Measurements from ENCODE around the gene CLIC5.

Gene CLIC5

GRCh38 chr6:45855642-45856394, 159.8 kb downstream of the CLIC5 start:
- H3K9me3 ChIP-seq (ENCODE audit: control insufficient read depth, low read length), result no peaks in the 10 kb centered on the region
- no peaks in the 10 kb centered on the region for H3K36me3 ChIP-seq (ENCODE audit: control insufficient read depth, insufficient read depth, low read length)
- H3K4me3 ChIP-seq (ENCODE audit: low read length), result no peak overlapping the region
- H3K4me1 ChIP-seq (ENCODE audit: control insufficient read depth, insufficient read depth, low read length), result no peaks in the 10 kb centered on the region
- H3K27me3 ChIP-seq (ENCODE audit: control insufficient read depth, insufficient read depth, low read length), result no peaks in the 10 kb centered on the region
- H3K9ac ChIP-seq (ENCODE audit: low read length), result no peak overlapping the region

GRCh38 chr6:45854149-45854742, 161.4 kb downstream of the CLIC5 start:
- Histone ChIP-seq H3K9me3 (ENCODE audit: control insufficient read depth, low read length) (no peaks in the 10 kb centered on the region), H3K4me1 (ENCODE audit: control insufficient read depth, insufficient read depth, low read length) (no peaks in the 10 kb centered on the region), H3K9ac (ENCODE audit: low read length) (no peak overlapping the region), H3K36me3 (ENCODE audit: control insufficient read depth, insufficient read depth, low read length) (no peaks in the 10 kb centered on the region), H3K4me3 (ENCODE audit: low read length) (no peak overlapping the region), H3K27me3 (ENCODE audit: control insufficient read depth, insufficient read depth, low read length) (no peaks in the 10 kb centered on the region)

- H3K4me3 ChIP-seq (ENCODE audit: low read length), result no peak overlapping the region
- H3K27me3 ChIP-seq (ENCODE audit: control insufficient read depth, insufficient read depth, low read length), result no peaks in the 10 kb centered on the region
- H3K9ac ChIP-seq (ENCODE audit: low read length), result no peak overlapping the region
- H3K4me1 ChIP-seq (ENCODE audit: control insufficient read depth, insufficient read depth, low read length), result no peaks in the 10 kb centered on the region
- no peaks in the 10 kb centered on the region for H3K36me3 ChIP-seq (ENCODE audit: control insufficient read depth, insufficient read depth, low read length)
- H3K9me3 ChIP-seq (ENCODE audit: control insufficient read depth, low read length), result no peaks in the 10 kb centered on the region
Observed at GRCh38 chr6:45851034-45851400, 164.6 kb downstream of the CLIC5 start.

GRCh38 chr6:45850378-45851033, 165.2 kb downstream of the CLIC5 start:
- H3K9ac ChIP-seq (ENCODE audit: low read length), result no peak overlapping the region
- no peaks in the 10 kb centered on the region for H3K9me3 ChIP-seq (ENCODE audit: control insufficient read depth, low read length)
- no peaks in the 10 kb centered on the region for H3K36me3 ChIP-seq (ENCODE audit: control insufficient read depth, insufficient read depth, low read length)
- no peak overlapping the region for H3K4me3 ChIP-seq (ENCODE audit: low read length)
- H3K4me1 ChIP-seq (ENCODE audit: control insufficient read depth, insufficient read depth, low read length), result no peaks in the 10 kb centered on the region
- no peaks in the 10 kb centered on the region for H3K27me3 ChIP-seq (ENCODE audit: control insufficient read depth, insufficient read depth, low read length)

- H3K4me1 ChIP-seq (ENCODE audit: control insufficient read depth, insufficient read depth, low read length), result no peaks in the 10 kb centered on the region
- no peak overlapping the region for H3K4me3 ChIP-seq (ENCODE audit: low read length)
- H3K36me3 ChIP-seq (ENCODE audit: control insufficient read depth, insufficient read depth, low read length), result no peaks in the 10 kb centered on the region
- H3K9me3 ChIP-seq (ENCODE audit: control insufficient read depth, low read length), result no peaks in the 10 kb centered on the region
- no peak overlapping the region for H3K9ac ChIP-seq (ENCODE audit: low read length)
- no peaks in the 10 kb centered on the region for H3K27me3 ChIP-seq (ENCODE audit: control insufficient read depth, insufficient read depth, low read length)
Observed at GRCh38 chr6:45845567-45845966, 170.1 kb downstream of the CLIC5 start.

- Histone ChIP-seq H3K4me1 (ENCODE audit: control insufficient read depth, insufficient read depth, low read length) (no peaks in the 10 kb centered on the region), H3K4me3 (ENCODE audit: low read length) (no peak overlapping the region), H3K27me3 (ENCODE audit: control insufficient read depth, insufficient read depth, low read length) (no peaks in the 10 kb centered on the region), H3K9me3 (ENCODE audit: control insufficient read depth, low read length) (no peaks in the 10 kb centered on the region), H3K9ac (ENCODE audit: low read length) (no peak overlapping the region), H3K36me3 (ENCODE audit: control insufficient read depth, insufficient read depth, low read length) (no peaks in the 10 kb centered on the region)
Observed at GRCh38 chr6:45844986-45845385, 170.7 kb downstream of the CLIC5 start.

- Histone ChIP-seq H3K9ac (ENCODE audit: low read length) (no peak overlapping the region), H3K4me1 (ENCODE audit: control insufficient read depth, insufficient read depth, low read length) (no peaks in the 10 kb centered on the region), H3K4me3 (ENCODE audit: low read length) (no peak overlapping the region), H3K27me3 (ENCODE audit: control insufficient read depth, insufficient read depth, low read length) (no peaks in the 10 kb centered on the region), H3K9me3 (ENCODE audit: control insufficient read depth, low read length) (no peaks in the 10 kb centered on the region), H3K36me3 (ENCODE audit: control insufficient read depth, insufficient read depth, low read length) (no peaks in the 10 kb centered on the region)
Observed at GRCh38 chr6:45843848-45844521, 171.7 kb downstream of the CLIC5 start.

GRCh38 chr6:45841062-45841461, 174.6 kb downstream of the CLIC5 start:
- H3K4me3 ChIP-seq (ENCODE audit: low read length), result no peak overlapping the region

GRCh38 chr6:45838996-45839395, 176.7 kb downstream of the CLIC5 start:
- no peaks in the 10 kb centered on the region for H3K4me1 ChIP-seq (ENCODE audit: control insufficient read depth, insufficient read depth, low read length)
- H3K36me3 ChIP-seq (ENCODE audit: control insufficient read depth, insufficient read depth, low read length), result no peaks in the 10 kb centered on the region
- no peaks in the 10 kb centered on the region for H3K27me3 ChIP-seq (ENCODE audit: control insufficient read depth, insufficient read depth, low read length)
- no peaks in the 10 kb centered on the region for H3K9me3 ChIP-seq (ENCODE audit: control insufficient read depth, low read length)
- no peak overlapping the region for H3K9ac ChIP-seq (ENCODE audit: low read length)
- H3K4me3 ChIP-seq (ENCODE audit: low read length), result no peak overlapping the region

More at GRCh38 chr6:45841062-45841461, 174.6 kb downstream of the CLIC5 start:
- no peaks in the 10 kb centered on the region for H3K9me3 ChIP-seq (ENCODE audit: control insufficient read depth, low read length)
- H3K27me3 ChIP-seq (ENCODE audit: control insufficient read depth, insufficient read depth, low read length), result no peaks in the 10 kb centered on the region
- no peaks in the 10 kb centered on the region for H3K36me3 ChIP-seq (ENCODE audit: control insufficient read depth, insufficient read depth, low read length)
- H3K4me1 ChIP-seq (ENCODE audit: control insufficient read depth, insufficient read depth, low read length), result no peaks in the 10 kb centered on the region
- H3K9ac ChIP-seq (ENCODE audit: low read length), result no peak overlapping the region

- Histone ChIP-seq H3K36me3 (ENCODE audit: control insufficient read depth, insufficient read depth, low read length) (no peaks in the 10 kb centered on the region), H3K4me3 (ENCODE audit: low read length) (no peak overlapping the region), H3K9ac (ENCODE audit: low read length) (no peak overlapping the region), H3K9me3 (ENCODE audit: control insufficient read depth, low read length) (no peaks in the 10 kb centered on the region), H3K4me1 (ENCODE audit: control insufficient read depth, insufficient read depth, low read length) (no peaks in the 10 kb centered on the region), H3K27me3 (ENCODE audit: control insufficient read depth, insufficient read depth, low read length) (no peaks in the 10 kb centered on the region)
Observed at GRCh38 chr6:45838451-45838850, 177.2 kb downstream of the CLIC5 start.

GRCh38 chr6:45837541-45838200, 178.0 kb downstream of the CLIC5 start:
- Histone ChIP-seq H3K4me1 (ENCODE audit: control insufficient read depth, insufficient read depth, low read length) (no peaks in the 10 kb centered on the region), H3K9ac (ENCODE audit: low read length) (no peak overlapping the region), H3K9me3 (ENCODE audit: control insufficient read depth, low read length) (no peaks in the 10 kb centered on the region), H3K27me3 (ENCODE audit: control insufficient read depth, insufficient read depth, low read length) (no peaks in the 10 kb centered on the region), H3K4me3 (ENCODE audit: low read length) (no peak overlapping the region), H3K36me3 (ENCODE audit: control insufficient read depth, insufficient read depth, low read length) (no peaks in the 10 kb centered on the region)
